GM21360 (cell line): ENCODE results near the gene C3orf85.

Source experiments
- ATAC-seq: cut with Tn5 transposase; IDR thresholded peaks from one replicate; pipeline ENCODE4 v1.9.1; 2021; ENCODE audit warnings: mild to moderate bottlenecking, moderate library complexity; ENCODE audit not compliant: unreplicated experiment

The C3orf85 gene

GRCh38 chr3:109149078-109149477 is 12.6 kb downstream of the C3orf85 start:
- ATAC-seq: no peak

- ATAC-seq: no peak
Observed at GRCh38 chr3:109152320-109152719, 15.8 kb downstream of the C3orf85 start.

GRCh38 chr3:109154979-109155378 is 18.5 kb downstream of the C3orf85 start:
- ATAC-seq: no peak

GRCh38 chr3:109155828-109156227 is 19.3 kb downstream of the C3orf85 start:
- no peak for ATAC-seq

- ATAC-seq: no peak
Observed at GRCh38 chr3:109161487-109162123, 25.1 kb downstream of the C3orf85 start.

GRCh38 chr3:109165905-109166304 is 29.4 kb downstream of the C3orf85 start:
- no peak for ATAC-seq

- ATAC-seq: no peak
Observed at GRCh38 chr3:109171479-109171878, 35.0 kb downstream of the C3orf85 start.

GRCh38 chr3:109175411-109175810 is 38.9 kb downstream of the C3orf85 start:
- no peak for ATAC-seq

GRCh38 chr3:109176726-109177125 is 40.2 kb downstream of the C3orf85 start:
- ATAC-seq: no peak

- ATAC-seq: no peak
Observed at GRCh38 chr3:109177908-109178307, 41.4 kb downstream of the C3orf85 start.

GRCh38 chr3:109178708-109179107 is 42.2 kb downstream of the C3orf85 start:
- ATAC-seq: no peak

- no peak for ATAC-seq
Observed at GRCh38 chr3:109184726-109185125, 48.2 kb downstream of the C3orf85 start.

GRCh38 chr3:109187390-109187789 is 50.9 kb downstream of the C3orf85 start:
- no peak for ATAC-seq

GRCh38 chr3:109188741-109189140 is 52.2 kb downstream of the C3orf85 start:
- no peak for ATAC-seq

GRCh38 chr3:109191421-109191820 is 54.9 kb downstream of the C3orf85 start:
- no peak for ATAC-seq

- ATAC-seq: no peak
Observed at GRCh38 chr3:109195815-109196214, 59.3 kb downstream of the C3orf85 start.
